Upper lobe of left lung (tissue), 6 donors: ENCODE measurements around the gene HAPLN2. TPM values are rescaled to one million over a fixed set of nuclear protein-coding genes. Genes with fewer than 3 reads are reported as not detected.

Source experiments
- ATAC-seq, 2 donors: fragments of 200-7000 bp; cut with Tn5 transposase; one replicate each; pipeline ENCODE4 v1.9.1; 2022; ENCODE audit warnings: mild to moderate bottlenecking in 2 of 2, moderate library complexity in 2 of 2; ENCODE audit not compliant: low FRiP score in 2 of 2
- DNase-seq, 2 donors: peaks; one replicate each; pipeline ENCODE4 v3.0.0-alpha.2; 2019 to 2020
- H3K27ac ChIP-seq, 4 donors: fragments of 200-600 bp; sonication (generic); one replicate each; pipeline ENCODE4 v1.5.1; 2016 to 2019
- H3K27me3 ChIP-seq, 4 donors: fragments of 200-600 bp; sonication (generic); one replicate each; pipeline ENCODE4 v1.5.1; 2017 to 2019
- H3K36me3 ChIP-seq, 4 donors: fragments of 200-600 bp; sonication (generic); one replicate each; pipeline ENCODE4 v1.5.1; 2016 to 2019
- H3K4me1 ChIP-seq, 4 donors: fragments of 200-600 bp; sonication (generic); one replicate each; pipeline ENCODE4 v1.5.1; 2018 to 2019
- H3K4me3 ChIP-seq, 4 donors: fragments of 200-600 bp; sonication (generic); one replicate each; pipeline ENCODE4 v1.5.1; 2017 to 2019; ENCODE audit warnings: mild to moderate bottlenecking in 2 of 4, moderate library complexity in 1 of 4
- H3K9me3 ChIP-seq, 4 donors: fragments of 200-600 bp; sonication (generic); one replicate each; pipeline ENCODE4 v1.5.1; 2018 to 2019
- CTCF ChIP-seq, 6 experiments: fragments of 450-650 bp in 4 of 6; fragments of 200-600 bp in 2 of 6; sonication (generic) in 2 of 6; IDR thresholded peaks; one replicate each; pipeline ENCODE4 v1.5.1; 2016 to 2019; ENCODE audit warnings: antibody characterized with exemption in 6 of 6
- EP300 ChIP-seq, 4 donors: sonication (generic); formaldehyde crosslinking; IDR thresholded peaks; one replicate each; pipeline ENCODE4 v1.5.1; 2017; ENCODE audit warnings: antibody characterized with exemption in 4 of 4, control low read depth in 2 of 4
- POLR2A ChIP-seq, 4 donors: fragments of 450-650 bp; IDR thresholded peaks; one replicate each; pipeline ENCODE4 v1.5.1; 2016 to 2017; ENCODE audit warnings: antibody characterized with exemption in 4 of 4, mild to moderate bottlenecking in 2 of 4
- POLR2AphosphoS5 ChIP-seq, 2 donors: sonication (generic); formaldehyde crosslinking; IDR thresholded peaks; one replicate each; pipeline ENCODE4 v1.5.1; 2017; ENCODE audit warnings: antibody characterized with exemption in 2 of 2
- WGBS, 2 donors: methylation state at CpG; one replicate each; pipeline ENCODE4 v1.1.5; 2017 to 2018; 5-methylcytosine and 5-hydroxymethylcytosine counted together
- total RNA-seq, 6 donors: library from RNA; depleted of rRNA in 4 of 6; stranded (reverse); fragments of >200 nt in 4 of 6; gene quantifications; one replicate each; pipeline versions ENCODE4 v1.1.0 to v1.2.1, GENCODE V29; 2016 to 2021
- donor health status: DM: no; HTN: no; CAD: no; lungs with moderate emphysema.
- donor health status: DM: no; HTN: yes; CAD: no; lungs with severe emphysema.

Gene HAPLN2
- total RNA-seq, 6 donors from 2014 or later, result 0.14 to 5.0 (median 0.37) TPM; not detected in 3

GRCh38 chr1:156638189-156638985 is 19.2 kb downstream of the HAPLN2 start:
- Histone ChIP-seq H3K27ac (no peak overlapping the region), H3K27me3 (peaks cover 3 to 28% (median 20%) of the 10 kb centered on the region in 4 donors), H3K36me3 (no peaks in the 10 kb centered on the region), H3K4me3 (no peak overlapping the region), H3K9me3 (no peaks in the 10 kb centered on the region), H3K4me1 (peaks cover 9 to 14% (median 11%) of the 10 kb centered on the region in 4 donors)
- ATAC-seq (no peak), DNase-seq (no peak)
- 50 to 54% methylated on average over 8 of the region's 8 CpGs for WGBS, 2 donors
- no peak for TF ChIP-seq POLR2AphosphoS5 (IDR thresholded peaks at IDR 0.05)
- TF ChIP-seq CTCF (IDR thresholded peaks at IDR 0.05), result no peak
- TF ChIP-seq EP300 (IDR thresholded peaks at IDR 0.05), result no peak
- no peak for TF ChIP-seq POLR2A (IDR thresholded peaks at IDR 0.05)

- ATAC-seq (no peak), DNase-seq (no peak)
- H3K27me3 ChIP-seq, result peaks cover 3 to 28% (median 20%) of the 10 kb centered on the region in 4 donors
- no peak overlapping the region for H3K4me3 ChIP-seq
- no peaks in the 10 kb centered on the region for H3K36me3 ChIP-seq
- peaks cover 9 to 14% (median 11%) of the 10 kb centered on the region in 4 donors for H3K4me1 ChIP-seq
- H3K27ac ChIP-seq, result no peak overlapping the region
- TF ChIP-seq CTCF (IDR thresholded peaks at IDR 0.05), result no peak
- no peak for TF ChIP-seq POLR2AphosphoS5 (IDR thresholded peaks at IDR 0.05)
- no peak for TF ChIP-seq EP300 (IDR thresholded peaks at IDR 0.05)
- no peak for TF ChIP-seq POLR2A (IDR thresholded peaks at IDR 0.05)
- no peaks in the 10 kb centered on the region for H3K9me3 ChIP-seq
- 47 to 55% methylated on average over 6 of the region's 6 CpGs for WGBS, 2 donors
Measured at GRCh38 chr1:156639601-156640101, 20.4 kb downstream of the HAPLN2 start.

- Histone ChIP-seq H3K36me3 (no peaks in the 10 kb centered on the region), H3K27me3 (peaks cover 3 to 29% (median 21%) of the 10 kb centered on the region in 4 donors), H3K27ac (no peak overlapping the region), H3K4me3 (no peak overlapping the region), H3K9me3 (no peaks in the 10 kb centered on the region), H3K4me1 (peaks cover 9 to 14% (median 11%) of the 10 kb centered on the region in 4 donors)
- WGBS, 2 donors, result 41 to 42% methylated on average over 4 to 6 of the region's 6 CpGs
- no peak for TF ChIP-seq CTCF (IDR thresholded peaks at IDR 0.05)
- ATAC-seq (no peak), DNase-seq (no peak)
Measured at GRCh38 chr1:156640842-156641706, 21.9 kb downstream of the HAPLN2 start.

GRCh38 chr1:156641761-156642264 is 22.6 kb downstream of the HAPLN2 start, which contains the start of gene BCAN:
Gene BCAN (plus strand): TSS chr1:156642117. CDS start chr1:156646055, 3,938 bp downstream.
- 1% methylated on average over 16 to 17 of the region's 46 CpGs for WGBS, 2 donors
- peak in 1 of 2 donors; percentile 81 for DNase-seq
- Histone ChIP-seq H3K4me3 (peak within 1 kb of the TSS in 3 of 4 donors; percentile 15 to 36 (median 34)), H3K36me3 (no peaks in the 10 kb centered on the region), H3K27me3 (peaks cover 3 to 37% (median 25%) of the 10 kb centered on the region in 4 donors), H3K27ac (no peak within 1 kb of the TSS), H3K9me3 (no peaks in the 10 kb centered on the region), H3K4me1 (peaks cover 9 to 14% (median 11%) of the 10 kb centered on the region in 4 donors)
- TF ChIP-seq CTCF (IDR thresholded peaks at IDR 0.05) (no peak), POLR2AphosphoS5 (IDR thresholded peaks at IDR 0.05) (no peak), POLR2A (IDR thresholded peaks at IDR 0.05) (no peak), EP300 (IDR thresholded peaks at IDR 0.05) (no peak)
- ATAC-seq, result peak in 1 of 2 donors; percentile 71
